GM13976 (cell line): ENCODE data around the gene AFF2.

ENCODE experiments used
- DNase-seq: peaks from one replicate; pipeline ENCODE4 v3.0.0; 2012; ENCODE audit warnings: low spot score
- CTCF ChIP-seq: IDR thresholded peaks from 2 replicates; pipeline ENCODE4 v1.5.1; 2012; ENCODE audit warnings: borderline replicate concordance, mild to moderate bottlenecking; ENCODE audit not compliant: insufficient read depth; ENCODE audit errors: extremely low read depth, missing control alignments, control extremely low read depth
- in situ Hi-C: fragments of 300-500 bp; cut with MboI; formaldehyde crosslinking; loops from one replicate; pipeline ENCODE4 v1.12.0; 2022; ENCODE audit warnings: low sequenced_read_pairs, mixed read lengths, inconsistent platforms; ENCODE audit not compliant: unreplicated experiment

AFF2 gene

GRCh38 chrX:148634591-148634990 is 134.2 kb downstream of the AFF2 start:
- no peak for DNase-seq
- in situ Hi-C loops, result no loop called here
- TF ChIP-seq CTCF, result no peak

- TF ChIP-seq CTCF, result no peak
- DNase-seq, result no peak
- in situ Hi-C loops, result no loop called here
These were observed 143.0 kb downstream of the AFF2 start for GRCh38 chrX:148643460-148643859.

GRCh38 chrX:148647651-148648050 is 147.2 kb downstream of the AFF2 start:
- TF ChIP-seq CTCF, result no peak
- in situ Hi-C loops, result no loop called here

GRCh38 chrX:148649145-148649795 is 148.9 kb downstream of the AFF2 start:
- no peak for DNase-seq
- TF ChIP-seq CTCF, result no peak
- in situ Hi-C loops, result no loop called here

More at GRCh38 chrX:148647651-148648050, 147.2 kb downstream of the AFF2 start:
- no peak for DNase-seq

GRCh38 chrX:148658115-148658730 is 157.8 kb downstream of the AFF2 start:
- TF ChIP-seq CTCF, result no peak
- in situ Hi-C loops, result no loop called here
- DNase-seq, result no peak

- DNase-seq, result no peak
- no peak for TF ChIP-seq CTCF
- in situ Hi-C loops, result no loop called here
These were observed 159.1 kb downstream of the AFF2 start for GRCh38 chrX:148659481-148659880.
